GM18909 (cell line): ENCODE results near the gene EML1.
A peak's percentile ranks its signal among the peaks of the same experiment; 100 is the strongest.
"Not testable (repeated sequence)": the region's sequence is repeated elsewhere in the genome, so short reads cannot be mapped to it uniquely, and the experiment has no call there.

Source experiments
- ATAC-seq: cut with Tn5 transposase; IDR thresholded peaks from one replicate; pipeline ENCODE4 v1.9.1; 2021; ENCODE audit warnings: mild to moderate bottlenecking; ENCODE audit not compliant: unreplicated experiment, poor library complexity

Gene EML1

DNA sequence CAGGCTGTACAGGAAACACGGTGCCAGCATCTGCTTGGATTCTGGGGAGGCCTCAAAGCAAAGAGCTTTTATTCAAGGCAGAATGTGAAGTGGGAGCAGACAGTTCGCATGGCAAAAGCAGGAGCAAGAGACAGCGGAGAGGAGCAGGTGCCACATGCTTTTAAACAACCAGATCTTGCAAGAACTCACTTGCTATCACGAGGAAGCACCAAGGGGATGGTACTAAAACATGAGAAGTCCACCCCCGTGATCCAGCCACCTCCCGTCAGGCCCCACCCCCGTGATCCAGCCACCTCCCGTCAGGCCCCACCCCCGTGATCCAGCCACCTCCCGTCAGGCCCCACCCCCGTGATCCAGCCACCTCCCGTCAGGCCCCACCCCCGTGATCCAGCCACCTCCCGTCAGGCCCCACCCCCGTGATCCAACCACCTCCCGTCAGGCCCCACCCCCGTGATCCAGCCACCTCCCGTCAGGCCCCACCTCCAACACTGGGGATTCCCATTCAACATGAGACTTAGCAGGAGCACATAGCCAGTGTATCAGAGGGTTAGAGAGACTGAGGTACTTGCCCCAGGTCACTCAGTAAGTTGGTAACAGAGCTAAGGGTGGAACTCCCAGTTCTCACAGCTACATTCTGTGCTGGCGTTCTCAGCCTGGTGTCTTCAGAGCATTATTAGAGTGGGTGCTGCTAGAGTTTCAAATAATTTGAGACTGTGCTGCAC is 156.0 kb downstream of the EML1 start:
- ATAC-seq, result not testable (repeated sequence)

DNA sequence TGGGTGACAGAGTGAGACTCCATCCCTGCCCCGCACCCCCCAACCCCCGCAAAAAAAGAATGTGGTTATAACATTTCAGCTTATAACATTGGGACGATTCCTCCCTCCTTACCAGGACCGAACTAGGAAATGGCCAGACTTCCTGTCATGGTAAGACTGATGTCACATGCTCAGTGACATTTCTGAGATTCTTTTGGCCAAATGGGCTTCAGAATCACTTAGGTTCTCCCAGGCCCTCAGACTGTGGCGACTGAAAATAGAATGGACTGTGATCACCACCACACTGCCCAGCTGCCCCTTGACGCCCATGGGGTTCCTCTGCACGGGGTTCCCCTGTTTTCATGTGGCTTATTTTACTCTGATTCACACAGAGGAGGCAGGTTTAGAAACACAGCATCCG is 157.0 kb downstream of the EML1 start:
- no peak for ATAC-seq

GRCh38 chr14:99951085-99951484 is 157.9 kb downstream of the EML1 start:
- no peak for ATAC-seq

- no peak for ATAC-seq
These were observed 158.8 kb downstream of the EML1 start for GRCh38 chr14:99952039-99952438.

GRCh38 chr14:99952453-99952852 is 159.2 kb downstream of the EML1 start:
- no peak for ATAC-seq

DNA sequence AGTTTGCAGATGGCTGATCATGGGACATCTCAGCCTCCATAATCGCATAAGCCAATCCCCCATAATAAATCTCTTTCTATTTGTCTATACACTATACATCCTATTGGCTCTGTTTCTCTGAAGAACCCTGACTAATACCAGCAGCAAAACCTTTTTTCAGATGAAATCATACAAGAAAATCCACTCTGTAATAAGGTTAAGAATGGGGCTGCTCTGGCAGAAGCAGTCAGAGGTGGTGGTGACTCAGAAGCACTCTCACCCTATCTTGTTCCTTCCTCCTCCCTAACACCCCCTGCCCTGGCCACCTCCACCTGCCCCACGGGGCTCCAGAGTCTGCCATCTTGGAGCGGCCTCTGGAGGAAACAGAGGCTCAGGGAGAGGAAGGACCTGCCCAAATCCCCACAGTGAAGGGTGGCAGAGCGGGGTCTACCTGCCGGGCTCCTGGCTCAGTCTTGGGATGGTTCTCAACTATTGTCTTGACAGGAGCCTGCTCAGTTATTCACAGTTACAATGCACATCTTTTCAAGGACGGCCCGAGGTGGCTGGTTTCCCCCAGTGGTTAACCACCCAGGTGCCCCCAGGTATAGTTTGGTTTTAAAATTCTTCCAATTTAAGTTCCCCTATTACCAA is 162.7 kb downstream of the EML1 start:
- no peak for ATAC-seq

DNA sequence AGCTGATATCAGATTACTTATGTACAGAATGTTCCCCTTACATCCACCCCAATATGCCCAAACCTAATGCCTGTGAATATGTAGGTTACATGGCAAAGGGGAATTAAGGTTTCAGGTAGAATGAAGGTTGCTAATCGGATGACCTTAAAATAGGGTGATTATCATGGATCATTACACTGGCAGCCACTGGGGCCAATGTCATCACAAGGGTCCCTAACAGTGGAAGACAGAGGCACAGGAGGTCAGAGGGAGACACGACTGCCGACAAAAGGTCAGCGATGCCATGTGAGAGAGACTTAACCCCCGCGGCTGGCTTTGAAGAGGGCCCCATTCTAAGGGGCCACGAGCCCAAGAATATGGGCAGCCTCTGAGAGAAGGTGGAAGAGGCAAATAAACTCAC is 165.2 kb downstream of the EML1 start:
- no peak for ATAC-seq

- no peak for ATAC-seq
These were observed 168.8 kb downstream of the EML1 start for GRCh38 chr14:99961826-99962518.

GRCh38 chr14:99964979-99965378 is 171.8 kb downstream of the EML1 start:
- ATAC-seq, result no peak

GRCh38 chr14:99966037-99966835 is 173.0 kb downstream of the EML1 start:
- no peak for ATAC-seq

- ATAC-seq, result no peak
These were observed 173.7 kb downstream of the EML1 start for GRCh38 chr14:99966912-99967311.

- ATAC-seq, result no peak
These were observed 175.1 kb downstream of the EML1 start for GRCh38 chr14:99968191-99968920.

GRCh38 chr14:99968941-99969340 is 175.7 kb downstream of the EML1 start:
- no peak for ATAC-seq

DNA sequence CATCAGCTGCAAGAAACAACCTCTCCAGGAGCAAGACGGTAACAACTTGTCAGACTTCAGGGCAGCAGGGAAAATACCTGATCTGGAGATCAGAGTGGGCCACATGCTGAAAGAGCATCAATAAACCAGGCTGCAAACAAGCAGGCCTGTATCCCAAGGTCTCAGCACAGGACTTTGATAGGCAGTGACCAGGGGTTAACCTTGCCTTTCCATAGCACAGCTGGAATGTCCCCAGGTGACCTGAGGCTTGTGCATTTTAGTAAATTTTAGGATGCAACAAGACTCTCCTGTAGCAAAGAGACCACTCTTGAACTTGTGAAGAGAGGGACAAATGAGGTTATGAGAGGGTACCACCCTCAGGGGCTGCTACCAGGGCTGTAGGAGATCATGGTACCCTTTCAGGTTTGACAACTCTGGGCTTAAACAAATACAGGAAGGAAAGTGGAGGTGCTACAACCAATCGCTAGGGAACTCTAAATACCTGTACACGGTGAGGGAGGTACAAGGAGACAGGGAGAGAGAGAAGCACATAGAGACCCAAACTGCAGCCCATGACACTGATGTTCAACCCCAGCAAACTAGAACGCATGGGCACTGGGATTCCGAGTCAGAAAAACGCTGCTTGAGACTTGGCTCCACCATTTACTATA is 176.6 kb downstream of the EML1 start:
- no peak for ATAC-seq

GRCh38 chr14:99971087-99971940 is 178.1 kb downstream of the EML1 start:
- peak; percentile 73 for ATAC-seq

DNA sequence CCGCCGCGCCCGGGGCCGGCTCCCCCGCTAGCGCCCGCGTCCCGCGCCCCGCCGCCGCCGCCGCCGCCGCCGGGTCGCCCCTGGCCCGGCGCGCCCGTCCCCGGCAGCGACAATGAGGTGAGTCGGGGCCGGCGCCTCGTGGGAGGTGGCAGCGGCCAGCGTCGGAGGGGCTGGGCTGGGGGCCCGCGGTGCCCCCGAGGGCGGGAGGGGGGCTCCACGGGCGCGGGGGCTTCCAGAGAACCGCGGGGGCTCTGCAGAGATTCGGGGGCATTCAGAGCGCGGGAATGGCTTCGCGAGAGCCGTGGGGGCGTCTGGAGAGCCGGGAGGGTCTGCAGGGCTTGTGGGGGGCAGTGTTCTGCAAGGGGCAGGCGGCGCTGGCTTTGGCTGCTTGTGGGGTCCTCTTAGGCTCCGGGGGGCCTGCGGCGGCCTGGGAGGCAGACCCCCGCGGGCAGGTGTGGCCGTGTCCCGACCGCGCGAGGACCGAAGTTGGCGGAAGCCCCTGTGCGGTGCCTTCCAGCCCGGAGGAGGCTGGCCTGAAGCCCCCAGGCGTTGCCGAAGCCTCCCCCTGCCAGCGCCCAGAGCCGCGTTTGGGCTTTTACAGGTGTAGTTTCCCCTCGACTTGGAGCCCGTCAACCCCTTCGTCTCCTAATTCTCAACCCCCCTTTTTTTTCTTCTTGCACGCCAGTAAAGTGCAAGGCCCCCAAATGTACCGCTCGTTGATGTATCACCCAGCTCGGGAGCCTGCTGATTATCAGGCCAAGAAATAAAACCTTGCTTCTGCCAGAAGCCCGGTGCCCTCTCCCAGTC is 178.9 kb downstream of the EML1 start:
- peak; percentile 22 for ATAC-seq

DNA sequence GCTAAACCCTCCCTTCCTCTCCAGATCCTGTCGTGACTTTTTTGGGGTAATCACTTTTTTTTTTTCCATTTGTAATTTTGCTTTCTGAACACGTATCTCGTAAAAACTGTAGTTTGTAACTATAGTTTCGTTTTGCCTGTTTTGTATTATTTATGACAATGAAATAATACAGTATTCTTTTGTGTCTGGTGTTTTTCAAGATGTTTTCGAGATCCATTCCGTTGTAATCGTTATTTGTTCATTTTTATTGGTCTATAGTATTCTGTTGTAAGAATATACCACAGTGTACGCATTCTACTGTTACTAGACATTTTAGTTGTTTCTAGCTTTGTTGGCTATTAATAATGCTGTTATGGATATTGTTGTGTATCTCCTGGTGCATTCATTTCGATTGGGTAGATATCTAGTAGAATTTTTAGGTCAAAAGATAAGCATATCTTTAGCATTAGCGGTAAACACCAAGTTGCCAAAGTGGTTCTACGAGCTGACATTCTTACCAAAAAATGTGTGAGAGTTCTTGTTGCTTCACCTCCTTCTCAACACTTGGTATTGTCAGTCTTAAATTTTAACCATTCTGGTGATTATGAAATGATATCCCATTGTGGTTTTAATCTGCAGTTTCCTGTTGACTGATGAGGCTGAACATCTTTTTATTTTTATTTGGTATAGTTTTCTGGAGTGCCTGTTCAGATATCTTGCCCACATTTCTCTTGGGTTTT is 179.7 kb downstream of the EML1 start:
- ATAC-seq, result no peak
